ENCODE measurements around the gene PITPNC1. TPM values are rescaled to one million over a fixed set of nuclear protein-coding genes. Genes with fewer than 3 reads are reported as not detected.
"Not testable (repeated sequence)": the region's sequence is repeated elsewhere in the genome, so short reads cannot be mapped to it uniquely, and the experiment has no call there.

Gene PITPNC1
- total RNA-seq, 1 donor from 2014 or later: 16.1 TPM

GRCh38 chr17:67725373-67725791, 348.3 kb downstream of the PITPNC1 start:
- DNase-seq (ENCODE audit: low read depth in 2 of 2): no peak

GRCh38 chr17:67725807-67726206, 348.7 kb downstream of the PITPNC1 start:
- DNase-seq (ENCODE audit: low read depth in 2 of 2): no peak

GRCh38 chr17:67727152-67728039, 350.3 kb downstream of the PITPNC1 start:
- DNase-seq (ENCODE audit: low read depth in 2 of 2): not testable (repeated sequence)

GRCh38 chr17:67729903-67730302, 352.8 kb downstream of the PITPNC1 start:
- no peak for DNase-seq (ENCODE audit: low read depth in 2 of 2)

GRCh38 chr17:67730731-67731130, 353.6 kb downstream of the PITPNC1 start:
- DNase-seq (ENCODE audit: low read depth in 2 of 2): no peak

- no peak for DNase-seq (ENCODE audit: low read depth in 2 of 2)
Measured at GRCh38 chr17:67733449-67733848, 356.4 kb downstream of the PITPNC1 start.

GRCh38 chr17:67737145-67737544, 360.1 kb downstream of the PITPNC1 start:
- no peak for DNase-seq (ENCODE audit: low read depth in 2 of 2)

GRCh38 chr17:67742025-67742424, 364.9 kb downstream of the PITPNC1 start:
- no peak for DNase-seq (ENCODE audit: low read depth in 2 of 2)

Other genes with a start within 250 kb of the PITPNC1 start
- 17.7 and 32.1 TPM in 2 replicates for gene HELZ, start 132.1 kb upstream of the PITPNC1 start, total RNA-seq
- gene PSMD12, start 10.7 kb upstream of the PITPNC1 start, total RNA-seq: 16.6 and 21.0 TPM in 2 replicates